Stimulated activated CD4-positive, alpha-beta T cell treated with anti-CD3 and anti-CD28 coated beads, Interleukin-1b, Interleukin-23, amount 100 ng/mL, for 24 hours (primary cell): ENCODE results near the gene NR2C2AP.

Experiments
- DNase-seq, 4 experiments: peaks; one replicate each; pipeline ENCODE4 v3.0.0-alpha.2; 2020; ENCODE audit warnings: low read depth in 4 of 4, low spot score in 1 of 4

The NR2C2AP gene

GRCh38 chr19:19215792-19216191, 12.6 kb upstream of the NR2C2AP start:
- DNase-seq: no peak

- no peak for DNase-seq
These were observed 11.7 kb upstream of the NR2C2AP start for GRCh38 chr19:19214892-19215291.

GRCh38 chr19:19214159-19214490, 10.9 kb upstream of the NR2C2AP start:
- DNase-seq: no peak

GRCh38 chr19:19213426-19214158, 10.4 kb upstream of the NR2C2AP start:
- DNase-seq: no peak

GRCh38 chr19:19212916-19213315, 9.7 kb upstream of the NR2C2AP start:
- DNase-seq: no peak

- DNase-seq: no peak
These were observed 8.5 kb upstream of the NR2C2AP start, which contains the start of gene NCAN for GRCh38 chr19:19211499-19212420. TSS of gene NCAN (plus strand) at chr19:19211958. CDS start at chr19:19216954, 4,996 bp downstream.

- no peak for DNase-seq
These were observed 6.2 kb upstream of the NR2C2AP start for GRCh38 chr19:19209372-19209771.

GRCh38 chr19:19207637-19208572, 4.7 kb upstream of the NR2C2AP start:
- DNase-seq: no peak

- no peak for DNase-seq
These were observed 3.7 kb upstream of the NR2C2AP start for GRCh38 chr19:19206938-19207337.

DNA sequence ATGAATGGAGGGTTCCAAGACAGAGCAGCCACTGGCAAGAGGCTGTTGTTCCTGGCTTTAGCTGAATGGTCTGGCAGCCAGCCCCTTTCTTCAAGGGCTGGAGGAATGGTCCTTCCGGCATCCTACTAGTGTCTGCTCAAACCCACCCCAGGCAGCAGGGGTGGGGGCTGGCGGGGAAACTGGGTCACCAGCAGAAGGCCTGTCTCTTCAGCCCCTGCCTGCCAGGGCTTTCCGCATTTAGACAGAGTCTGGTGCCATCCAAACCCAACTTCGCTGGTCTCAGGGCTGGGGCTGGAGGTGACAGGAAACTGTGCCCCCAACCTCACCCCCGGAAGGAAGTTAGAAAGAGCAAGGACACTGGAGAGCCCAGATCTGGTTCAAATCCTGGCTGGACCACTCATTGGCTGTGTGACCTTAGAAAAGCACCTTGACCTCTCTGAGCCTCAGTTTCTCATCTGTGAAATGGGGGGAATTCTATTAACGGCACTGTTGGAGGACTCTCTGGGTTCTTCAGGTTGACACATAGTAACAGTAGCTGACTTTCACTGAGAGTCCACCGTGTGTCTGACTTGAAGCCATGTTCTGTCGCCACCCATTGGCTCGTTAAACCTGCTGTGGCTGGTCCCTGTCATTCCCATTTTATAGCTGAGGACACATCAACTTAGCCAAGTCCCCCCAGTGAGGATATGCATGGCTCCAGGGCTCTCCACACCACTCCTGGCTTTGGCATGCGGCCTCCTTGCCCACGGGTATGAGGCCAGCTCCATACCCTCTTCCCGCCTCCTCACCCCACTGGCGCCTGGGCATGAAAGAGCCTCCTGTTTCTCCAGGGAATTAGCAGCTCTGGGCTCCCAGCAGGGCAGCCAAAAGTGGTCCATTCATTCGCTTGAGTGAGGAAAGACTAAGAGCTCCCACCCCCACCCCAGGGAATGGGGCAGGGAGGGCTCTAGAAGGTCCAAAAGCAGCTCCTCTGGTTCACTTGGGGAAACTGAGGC, 2.5 kb upstream of the NR2C2AP start:
- no peak for DNase-seq

DNA sequence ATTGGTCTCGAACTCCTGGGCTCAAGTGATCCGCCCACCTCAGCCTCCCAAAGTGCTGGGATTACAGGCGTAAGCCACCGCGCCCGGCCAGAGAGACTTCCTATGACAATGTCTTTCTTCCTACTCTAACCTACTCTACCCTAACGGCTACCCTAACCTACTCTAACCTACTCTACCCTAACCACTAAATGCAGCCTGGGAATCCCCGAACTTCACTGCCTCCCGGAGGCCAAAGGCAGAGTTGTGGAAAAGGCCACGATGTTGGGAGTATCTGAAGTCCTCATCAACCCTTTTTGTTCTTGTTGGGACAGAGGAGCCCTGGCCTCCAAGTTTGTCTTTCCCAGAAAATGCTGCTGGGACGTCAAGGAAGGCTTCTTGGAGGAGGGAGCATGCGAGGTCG, 967 bp upstream of the NR2C2AP start:
- DNase-seq: no peak

GRCh38 chr19:19202707-19203011, 555 bp downstream of the NR2C2AP start:
- DNase-seq: no peak

GRCh38 chr19:19201697-19202630, 1.2 kb downstream of the NR2C2AP start:
- DNase-seq: no peak

GRCh38 chr19:19193926-19194325, 9.3 kb downstream of the NR2C2AP start:
- DNase-seq: no peak

- DNase-seq: no peak
These were observed 10.2 kb downstream of the NR2C2AP start for GRCh38 chr19:19192910-19193423.

GRCh38 chr19:19192078-19192882, 10.9 kb downstream of the NR2C2AP start, which contains the start of the genes BORCS8 and RFXANK:
TSS of gene BORCS8 (minus strand) at chr19:19192152. CDS start at chr19:19192117, 35 bp downstream.
TSS of gene RFXANK (plus strand) at chr19:19192258. CDS start at chr19:19193947, 1,689 bp downstream.
- peak; percentile 95 to 98 (median 98) for DNase-seq

- no peak for DNase-seq
These were observed 11.5 kb downstream of the NR2C2AP start for GRCh38 chr19:19191768-19192077.

DNA sequence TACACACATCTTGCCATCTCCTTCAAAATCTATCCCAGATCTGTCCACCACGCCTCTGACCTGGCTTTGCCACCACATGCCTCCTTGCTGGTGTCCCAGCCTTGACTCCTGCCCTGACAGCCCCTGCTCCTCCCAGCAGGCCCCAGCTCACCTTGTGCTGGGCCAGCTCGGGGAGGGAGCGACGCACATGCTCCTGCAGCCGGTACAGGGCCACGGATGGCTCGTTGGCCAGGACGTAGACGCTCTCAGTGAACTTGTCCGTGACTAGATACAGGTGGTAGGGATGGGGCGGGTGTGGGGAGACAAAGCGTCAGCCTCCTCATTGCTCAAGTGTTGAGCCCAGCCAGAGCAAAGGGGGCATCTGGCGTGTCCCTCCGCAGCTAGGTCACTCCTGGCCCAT, 16.5 kb downstream of the NR2C2AP start:
- no peak for DNase-seq
